Thoracic aorta (tissue), 2 donors: ENCODE measurements around the gene RNF157. TPM values are rescaled to one million over a fixed set of nuclear protein-coding genes. Genes with fewer than 3 reads are reported as not detected.

Experiments
- ATAC-seq: fragments of 150-250 bp; one replicate; pipeline ENCODE4 v1.8.0; 2017; ENCODE audit warnings: low read depth; ENCODE audit not compliant: insufficient number of reproducible peaks, low FRiP score
- DNase-seq: peaks from one replicate; pipeline ENCODE4 v3.0.0-alpha.2; 2020; ENCODE audit warnings: low spot score
- H3K27ac ChIP-seq, 2 donors: fragments of 200-600 bp; sonication (generic); 1 replicate in 1 of 2; 2 replicates in 1 of 2; pipeline ENCODE4 v1.5.1; 2016; ENCODE audit warnings: mild to moderate bottlenecking in 2 of 2, moderate library complexity in 2 of 2
- H3K27me3 ChIP-seq: fragments of 200-600 bp; sonication (generic); replicated peaks from 2 replicates; pipeline ENCODE4 v1.6.0; 2016; ENCODE audit warnings: mild to moderate bottlenecking; ENCODE audit not compliant: insufficient read depth
- H3K36me3 ChIP-seq: fragments of 200-600 bp; sonication (generic); one replicate; pipeline ENCODE4 v1.5.1; 2016
- H3K4me1 ChIP-seq, 2 donors: fragments of 200-600 bp; sonication (generic); 1 replicate in 1 of 2; 2 replicates in 1 of 2; pipeline versions ENCODE4 v1.5.1 to v1.6.0; 2016; ENCODE audit warnings: low read depth in 2 of 2, mild to moderate bottlenecking in 1 of 2; ENCODE audit not compliant: control insufficient read depth in 1 of 2
- H3K4me3 ChIP-seq: fragments of 200-600 bp; sonication (generic); 2 replicates; pipeline ENCODE4 v1.5.1; 2016; ENCODE audit warnings: mild to moderate bottlenecking
- H3K9me3 ChIP-seq: fragments of 200-600 bp; sonication (generic); 2 replicates; pipeline ENCODE4 v1.5.1; 2016
- total RNA-seq, 2 donors: library from RNA; depleted of rRNA; stranded (reverse); fragments of >200 nt; gene quantifications; one replicate each; pipeline versions ENCODE4 v1.1.0 to v1.2.3, GENCODE V29; 2016
- TF ChIP-seq, protein P1 (sequence below): fragments of 200-600 bp; sonication (generic); IDR thresholded peaks from one replicate; pipeline ENCODE4 v1.5.1; 2019; ENCODE audit warnings: antibody characterized with exemption

Gene RNF157
- total RNA-seq, 2 donors from 2014 or later, result 0.41 to 1.9 TPM

DNA sequence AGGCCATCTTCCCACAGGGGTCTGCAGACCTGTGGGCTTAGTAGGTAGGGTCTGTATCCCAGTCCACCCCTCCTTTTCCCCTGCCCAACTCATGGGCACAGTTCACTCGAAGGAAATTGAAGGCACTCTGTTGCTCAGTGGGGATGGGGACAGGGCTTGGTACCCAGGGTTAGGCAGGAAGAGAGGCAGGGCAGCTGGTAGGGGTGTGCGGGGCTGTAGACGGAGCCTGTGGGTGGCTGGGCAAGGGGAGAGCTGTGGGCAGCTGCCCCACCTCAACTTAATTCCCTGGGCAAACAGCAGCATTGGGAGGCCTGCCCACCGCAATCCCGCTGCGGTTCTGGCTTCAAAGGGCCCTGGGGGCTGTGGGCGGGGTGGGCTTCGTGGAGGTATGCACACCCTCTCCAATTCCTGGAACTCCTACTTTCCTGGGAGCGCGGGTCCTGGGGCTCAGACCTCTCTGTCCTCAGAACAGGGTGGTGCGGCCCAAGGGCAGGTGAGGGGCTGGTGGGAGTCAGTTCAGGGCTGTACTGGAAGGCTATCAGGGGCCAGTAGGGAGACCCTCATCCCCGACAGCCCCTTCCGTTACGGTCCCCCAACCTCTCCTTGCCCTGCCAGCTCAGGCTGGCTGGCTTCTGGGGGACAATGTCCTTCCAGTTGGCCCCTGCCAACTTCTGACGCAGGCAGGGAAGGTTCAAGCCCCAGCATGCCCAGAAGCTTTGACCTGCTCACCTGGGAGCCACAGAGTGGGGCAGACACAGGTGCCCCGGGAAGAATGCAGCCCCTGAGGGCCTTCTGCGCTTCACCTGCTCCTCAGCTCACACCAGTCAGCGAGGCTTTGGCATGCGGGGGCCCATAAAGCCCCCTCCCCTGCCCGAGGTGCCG is 108.4 kb downstream of the RNF157 start:
- Histone ChIP-seq H3K4me1 (no peaks in the 10 kb centered on the region), H3K27me3 (peaks cover 4% of the 10 kb centered on the region), H3K9me3 (no peaks in the 10 kb centered on the region), H3K36me3 (no peaks in the 10 kb centered on the region), H3K27ac (no peak overlapping the region), H3K4me3 (no peak overlapping the region)
- TF ChIP-seq, protein P1, sequence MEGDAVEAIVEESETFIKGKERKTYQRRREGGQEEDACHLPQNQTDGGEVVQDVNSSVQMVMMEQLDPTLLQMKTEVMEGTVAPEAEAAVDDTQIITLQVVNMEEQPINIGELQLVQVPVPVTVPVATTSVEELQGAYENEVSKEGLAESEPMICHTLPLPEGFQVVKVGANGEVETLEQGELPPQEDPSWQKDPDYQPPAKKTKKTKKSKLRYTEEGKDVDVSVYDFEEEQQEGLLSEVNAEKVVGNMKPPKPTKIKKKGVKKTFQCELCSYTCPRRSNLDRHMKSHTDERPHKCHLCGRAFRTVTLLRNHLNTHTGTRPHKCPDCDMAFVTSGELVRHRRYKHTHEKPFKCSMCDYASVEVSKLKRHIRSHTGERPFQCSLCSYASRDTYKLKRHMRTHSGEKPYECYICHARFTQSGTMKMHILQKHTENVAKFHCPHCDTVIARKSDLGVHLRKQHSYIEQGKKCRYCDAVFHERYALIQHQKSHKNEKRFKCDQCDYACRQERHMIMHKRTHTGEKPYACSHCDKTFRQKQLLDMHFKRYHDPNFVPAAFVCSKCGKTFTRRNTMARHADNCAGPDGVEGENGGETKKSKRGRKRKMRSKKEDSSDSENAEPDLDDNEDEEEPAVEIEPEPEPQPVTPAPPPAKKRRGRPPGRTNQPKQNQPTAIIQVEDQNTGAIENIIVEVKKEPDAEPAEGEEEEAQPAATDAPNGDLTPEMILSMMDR, result no peak
- no peak for ATAC-seq
- DNase-seq, result no peak

DNA sequence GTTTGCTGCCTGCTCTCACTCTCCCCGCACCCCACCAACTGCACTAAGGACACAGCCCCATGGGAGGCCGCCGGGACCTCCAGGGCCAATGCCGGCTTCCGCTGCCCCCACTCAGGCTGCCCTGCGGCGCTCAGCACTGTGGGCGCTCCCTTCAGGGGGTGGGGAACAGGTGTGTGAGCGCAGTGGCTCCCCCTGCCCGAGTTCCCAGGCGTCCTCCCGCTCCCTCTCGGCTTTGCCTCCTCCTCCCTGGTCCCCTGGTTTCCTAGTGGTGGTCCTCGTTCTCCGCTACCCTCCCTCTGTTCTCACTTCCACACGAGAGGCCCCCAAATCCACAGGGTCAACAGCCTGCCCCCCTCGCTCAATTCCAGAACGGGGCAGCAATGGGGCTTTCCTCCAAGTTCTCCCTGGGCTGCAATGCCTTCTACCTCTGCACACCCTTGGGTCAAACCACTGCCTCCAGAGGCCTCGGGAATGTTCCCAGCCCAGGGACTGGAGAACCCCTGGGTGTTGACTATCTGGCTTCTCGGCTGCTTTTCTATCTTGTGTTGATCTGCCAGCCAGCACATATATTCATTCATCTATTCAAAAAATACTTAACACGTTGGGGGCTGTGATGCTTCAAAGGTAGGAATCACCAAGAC is 109.1 kb downstream of the RNF157 start:
- H3K9me3 ChIP-seq, result no peaks in the 10 kb centered on the region
- no peaks in the 10 kb centered on the region for H3K36me3 ChIP-seq
- ATAC-seq (no peak), DNase-seq (no peak)
- H3K27ac ChIP-seq, result no peak overlapping the region
- TF ChIP-seq, protein P1, result no peak
- H3K27me3 ChIP-seq, result no peaks in the 10 kb centered on the region
- no peaks in the 10 kb centered on the region for H3K4me1 ChIP-seq
- H3K4me3 ChIP-seq, result no peak overlapping the region

DNA sequence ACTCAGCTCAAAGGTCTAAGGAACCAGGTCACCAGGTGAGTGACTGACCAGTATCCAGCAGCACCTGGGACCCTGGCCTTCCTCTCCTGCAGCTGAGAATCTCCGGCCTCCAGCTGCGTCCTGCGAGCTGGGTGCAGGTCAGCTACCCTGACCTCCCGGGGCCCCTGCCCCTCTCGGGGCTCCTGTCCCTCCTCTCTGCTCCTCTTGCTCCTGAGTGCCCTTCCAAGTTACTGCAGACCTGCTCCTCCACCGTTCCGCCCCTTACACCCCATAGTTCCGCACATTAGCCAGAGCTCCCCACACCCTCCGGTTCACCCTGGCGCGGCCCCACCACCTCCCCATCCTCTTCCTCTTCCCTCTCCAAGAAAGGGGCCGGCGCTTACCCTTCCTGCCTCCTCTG is 109.8 kb downstream of the RNF157 start:
- H3K9me3 ChIP-seq, result no peaks in the 10 kb centered on the region
- TF ChIP-seq, protein P1, result no peak
- no peak for DNase-seq
- no peak for ATAC-seq
- H3K27ac ChIP-seq, result no peak overlapping the region
- no peaks in the 10 kb centered on the region for H3K4me1 ChIP-seq
- H3K27me3 ChIP-seq, result no peaks in the 10 kb centered on the region
- no peak overlapping the region for H3K4me3 ChIP-seq
- no peaks in the 10 kb centered on the region for H3K36me3 ChIP-seq

DNA sequence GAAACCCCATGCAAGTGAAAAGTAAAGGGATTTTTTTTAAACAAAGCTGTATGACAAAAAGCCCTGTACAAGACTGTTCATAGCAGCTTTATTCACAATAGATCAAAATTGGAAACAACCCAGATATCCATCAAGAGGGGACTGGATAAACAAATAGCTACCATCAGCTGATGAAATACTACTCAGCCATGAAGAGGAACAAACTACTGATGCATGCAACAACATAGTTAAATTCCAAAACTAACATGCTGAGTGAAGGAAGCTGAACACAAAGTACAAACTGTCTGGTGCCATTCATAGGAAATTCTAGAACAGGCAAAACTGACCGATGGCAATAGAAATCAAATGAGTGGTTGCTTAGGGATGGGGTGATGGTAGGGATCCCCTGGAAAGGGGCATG is 114.4 kb downstream of the RNF157 start:
- TF ChIP-seq, protein P1, result no peak
- Histone ChIP-seq H3K4me1 (peaks cover 0 to 12% of the 10 kb centered on the region in 2 donors), H3K36me3 (no peaks in the 10 kb centered on the region), H3K9me3 (no peaks in the 10 kb centered on the region), H3K27me3 (no peaks in the 10 kb centered on the region), H3K27ac (no peak overlapping the region), H3K4me3 (no peak overlapping the region)
- no peak for DNase-seq
- ATAC-seq, result no peak

DNA sequence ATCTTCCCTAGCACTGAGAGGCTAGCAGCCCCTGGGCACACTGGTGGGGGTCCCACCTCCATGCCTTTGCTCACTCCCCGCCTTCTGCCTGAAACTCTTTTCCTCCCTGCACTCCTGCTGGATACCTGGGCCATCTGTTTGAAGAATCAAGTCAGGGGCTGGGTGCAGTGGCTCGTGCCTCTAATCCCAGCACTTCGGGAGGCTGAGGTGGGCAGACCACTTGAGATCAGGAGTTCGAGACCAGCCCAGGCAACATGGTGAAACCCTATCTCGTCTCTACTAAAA is 115.0 kb downstream of the RNF157 start:
- H3K27me3 ChIP-seq, result no peaks in the 10 kb centered on the region
- ATAC-seq, result no peak
- no peaks in the 10 kb centered on the region for H3K9me3 ChIP-seq
- no peak overlapping the region for H3K4me3 ChIP-seq
- no peak for DNase-seq
- H3K27ac ChIP-seq, result no peak overlapping the region
- no peaks in the 10 kb centered on the region for H3K36me3 ChIP-seq
- H3K4me1 ChIP-seq, result peaks cover 0 to 12% of the 10 kb centered on the region in 2 donors
- TF ChIP-seq, protein P1, result no peak
